RCC 7860 (cell line): ENCODE results near the gene ABCA5.
"Not testable (repeated sequence)": the region's sequence is repeated elsewhere in the genome, so short reads cannot be mapped to it uniquely, and the experiment has no call there.

ENCODE experiments used
- DNase-seq: peaks from one replicate; pipeline ENCODE4 v3.0.0-alpha.2; 2015; ENCODE audit warnings: low spot score
- FAIRE-seq: peaks from 2 replicates; lab custom pipeline; 2012; peaks lifted over from hg19 to GRCh38; lab: Jason Lieb, UNC

Gene ABCA5

GRCh38 chr17:69333561-69333960, 6.6 kb upstream of the ABCA5 start:
- no peak for DNase-seq
- no peak for FAIRE-seq

GRCh38 chr17:69331756-69332155, 4.8 kb upstream of the ABCA5 start:
- no peak for FAIRE-seq
- DNase-seq = no peak

DNA sequence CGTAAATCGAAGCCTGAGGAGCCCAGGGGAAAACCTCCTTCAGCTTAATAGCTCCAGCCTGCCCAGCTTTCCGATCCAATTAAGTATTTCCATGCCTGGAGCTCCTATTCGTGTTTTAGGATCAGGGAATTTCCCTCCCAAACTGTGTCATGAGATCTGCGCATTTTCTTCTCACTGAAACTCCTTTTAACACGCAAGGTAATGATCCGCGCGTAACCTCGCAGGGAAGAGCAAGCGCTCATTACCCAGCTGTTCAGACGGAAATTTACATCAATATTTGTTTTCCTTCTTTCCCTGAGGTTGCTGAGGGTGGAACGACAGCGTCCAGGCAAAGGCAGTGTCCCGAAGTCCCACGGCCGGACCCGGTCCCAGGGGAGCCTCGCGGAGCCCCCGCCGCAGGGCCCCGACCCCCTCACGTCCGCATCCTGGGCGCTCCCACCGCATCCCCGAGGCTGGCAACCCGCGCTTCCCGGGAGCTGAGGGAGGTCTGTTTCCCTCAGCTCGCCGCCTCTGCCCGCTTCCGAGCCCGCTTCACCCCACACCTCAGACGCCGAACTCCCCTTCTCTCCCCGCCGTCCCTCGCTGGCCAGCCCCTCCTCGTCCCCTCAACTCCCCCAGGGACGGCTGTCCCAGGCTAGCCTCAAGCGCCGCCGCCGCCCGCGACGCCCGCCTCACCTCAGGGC, 415 bp downstream of the ABCA5 start:
- DNase-seq = no peak
- no peak for FAIRE-seq

- DNase-seq = no peak
- no peak for FAIRE-seq
These were observed 1.2 kb downstream of the ABCA5 start for GRCh38 chr17:69325518-69326376.

GRCh38 chr17:69323806-69324205, 3.1 kb downstream of the ABCA5 start:
- FAIRE-seq (no peak), DNase-seq (no peak)

DNA sequence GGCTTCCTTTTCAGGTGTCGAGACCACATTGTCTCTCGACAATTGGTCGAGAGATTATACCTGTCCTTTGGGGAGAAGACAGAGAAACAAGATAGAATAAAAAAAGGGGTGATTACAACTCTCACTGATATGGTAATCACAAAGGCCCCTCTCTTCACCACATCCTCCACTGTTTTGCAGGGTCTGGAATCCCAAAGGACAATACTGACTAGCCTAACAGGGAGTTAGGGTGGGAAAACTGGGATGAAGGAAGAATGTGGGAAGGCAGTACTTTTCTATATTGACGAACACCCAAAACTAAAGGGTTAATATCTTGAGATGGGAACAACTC, 6.1 kb downstream of the ABCA5 start:
- FAIRE-seq (no peak), DNase-seq (no peak)

GRCh38 chr17:69320210-69320907, 6.6 kb downstream of the ABCA5 start:
- no peak for FAIRE-seq

DNA sequence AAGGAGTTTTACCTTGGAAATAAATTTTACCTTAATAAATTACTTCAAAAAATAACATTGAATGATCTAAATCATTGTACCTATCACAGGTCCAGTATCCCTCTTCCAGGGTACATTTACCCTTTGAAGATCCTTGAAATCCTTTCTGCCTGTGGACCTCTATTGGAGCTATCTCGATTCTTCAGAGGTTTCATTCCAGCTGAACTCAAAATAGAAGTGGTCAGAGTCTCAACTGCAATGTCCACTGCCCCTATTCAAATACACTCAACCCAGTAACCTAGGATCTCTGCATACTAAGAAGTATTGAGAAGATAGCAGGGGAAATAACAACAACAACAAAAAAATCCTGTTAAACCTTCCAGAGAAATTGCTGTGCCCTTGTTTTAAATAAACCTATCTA, 9.3 kb downstream of the ABCA5 start:
- FAIRE-seq (no peak), DNase-seq (no peak)

More at GRCh38 chr17:69320210-69320907, 6.6 kb downstream of the ABCA5 start:
- DNase-seq = no peak

DNA sequence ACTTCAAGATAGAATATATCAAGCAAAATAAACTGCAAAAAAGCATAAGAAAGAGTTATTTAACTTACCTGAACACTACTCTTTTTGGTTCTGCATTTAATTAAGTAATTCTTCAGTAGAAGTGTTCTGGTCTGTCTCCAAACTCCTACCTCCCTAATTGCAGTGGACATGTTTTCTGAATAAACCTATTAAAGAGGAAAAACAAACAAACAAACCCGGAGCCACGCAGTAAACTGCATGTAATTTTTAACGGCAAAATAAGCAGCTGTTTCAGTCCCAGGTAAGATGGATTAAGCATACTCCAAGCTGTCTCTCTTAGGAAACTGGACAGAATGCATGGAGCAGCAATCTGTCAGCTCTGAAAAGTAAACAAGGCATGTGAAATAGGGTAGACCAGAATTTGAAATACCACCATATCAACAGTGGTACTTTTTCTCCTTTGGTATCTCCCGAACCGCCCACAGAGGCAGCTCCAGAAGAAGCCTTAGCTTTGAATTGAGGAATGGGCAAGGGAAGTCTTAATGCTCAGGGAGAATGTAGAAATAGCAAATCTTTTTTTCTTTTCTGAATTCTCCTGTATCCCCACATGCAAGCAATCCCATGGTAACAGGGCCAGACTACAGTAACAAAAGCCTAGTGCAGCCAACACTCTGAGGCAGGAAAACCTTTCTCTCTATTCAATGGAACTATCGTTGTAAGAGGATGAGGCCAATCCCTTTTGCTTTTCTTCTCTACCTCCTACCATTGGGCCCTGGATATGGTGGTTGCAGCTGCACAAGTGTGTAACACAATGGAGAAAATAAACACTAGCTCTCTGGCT, 12.5 kb downstream of the ABCA5 start:
- DNase-seq (no peak), FAIRE-seq (no peak)

DNA sequence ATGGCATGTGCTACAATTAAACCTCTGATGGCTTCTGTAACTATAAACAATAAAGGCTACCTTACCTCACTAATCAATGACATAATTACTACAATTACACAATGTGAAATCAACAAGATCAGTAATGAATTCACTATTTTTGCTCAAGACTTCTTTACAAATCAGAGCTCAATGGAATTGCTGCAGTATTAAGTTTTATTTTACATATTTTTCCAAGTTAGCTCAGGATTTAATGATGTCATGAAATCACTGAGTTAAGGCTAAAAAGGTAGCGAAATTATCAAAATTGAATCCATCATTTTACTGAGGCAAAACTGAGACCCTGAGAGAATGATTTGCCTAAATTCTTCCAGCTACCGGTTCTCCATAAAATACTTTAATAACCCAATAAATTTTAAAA, 21.8 kb downstream of the ABCA5 start:
- DNase-seq (no peak), FAIRE-seq (no peak)

DNA sequence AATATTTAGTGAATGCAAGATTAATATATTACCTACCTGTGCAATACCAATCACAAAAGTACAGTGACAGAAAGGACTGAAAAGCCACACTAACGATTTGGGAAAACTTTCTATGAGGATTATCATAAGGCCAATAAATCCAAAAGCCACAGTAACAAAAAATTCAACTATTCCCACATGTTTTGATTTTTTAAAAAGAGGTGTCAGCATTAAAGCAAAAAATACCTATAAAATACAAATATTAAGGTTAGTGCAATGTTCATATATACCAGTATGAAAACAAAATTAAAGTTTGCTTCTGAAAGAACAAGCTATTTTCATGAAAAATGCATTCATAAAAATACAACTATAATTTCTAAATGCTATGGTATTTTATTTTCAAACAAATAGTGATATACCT, 24.3 kb downstream of the ABCA5 start:
- FAIRE-seq (no peak), DNase-seq (no peak)

DNA sequence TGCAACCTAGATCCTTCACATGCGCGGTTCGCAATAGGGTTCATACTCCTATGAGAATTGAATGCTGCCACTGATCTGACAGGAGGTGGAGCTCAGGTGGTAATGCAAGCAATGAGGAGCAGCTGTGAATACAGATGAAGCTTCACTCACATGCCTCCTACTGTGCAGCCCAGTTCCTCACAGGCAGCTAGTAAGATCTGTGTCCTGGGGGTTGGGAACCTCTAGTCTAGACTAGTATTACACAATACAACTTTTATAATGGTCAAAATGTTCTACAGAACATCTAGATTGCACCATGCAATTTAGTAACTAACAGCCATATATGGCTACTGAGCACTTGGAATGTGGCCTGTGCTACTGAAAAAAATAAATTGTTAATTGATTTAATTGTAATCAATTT, 26.7 kb downstream of the ABCA5 start:
- FAIRE-seq (no peak), DNase-seq (no peak)

DNA sequence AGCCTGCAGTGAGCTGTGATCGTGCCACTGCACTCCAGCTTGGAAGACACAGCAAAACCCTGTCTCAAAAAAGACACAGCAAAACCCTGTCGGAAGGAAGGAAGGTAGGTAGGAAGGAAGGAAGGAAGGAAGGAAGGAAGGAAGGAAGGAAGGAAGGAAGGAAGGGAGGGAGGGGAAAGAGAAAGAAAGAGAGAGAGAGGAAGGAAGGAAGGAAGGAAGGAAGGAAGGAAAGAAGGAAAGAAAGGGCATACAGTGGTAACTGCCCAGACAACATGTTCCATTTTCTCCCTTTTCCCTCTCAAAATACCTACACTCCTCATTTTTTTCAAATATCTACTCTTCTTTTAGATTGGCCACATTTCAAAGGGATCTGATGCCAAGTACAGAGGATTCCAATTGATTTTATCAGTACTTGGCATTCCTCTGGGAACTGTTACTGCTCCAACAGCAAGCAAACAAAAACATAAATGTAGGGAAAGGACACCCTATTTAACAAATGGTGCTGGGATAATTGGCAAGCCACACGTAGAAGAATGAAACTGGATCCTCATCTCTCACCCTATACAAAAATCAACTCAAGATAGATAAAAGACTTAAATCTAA, 28.7 kb downstream of the ABCA5 start:
- FAIRE-seq, DNase-seq: not testable (repeated sequence)

DNA sequence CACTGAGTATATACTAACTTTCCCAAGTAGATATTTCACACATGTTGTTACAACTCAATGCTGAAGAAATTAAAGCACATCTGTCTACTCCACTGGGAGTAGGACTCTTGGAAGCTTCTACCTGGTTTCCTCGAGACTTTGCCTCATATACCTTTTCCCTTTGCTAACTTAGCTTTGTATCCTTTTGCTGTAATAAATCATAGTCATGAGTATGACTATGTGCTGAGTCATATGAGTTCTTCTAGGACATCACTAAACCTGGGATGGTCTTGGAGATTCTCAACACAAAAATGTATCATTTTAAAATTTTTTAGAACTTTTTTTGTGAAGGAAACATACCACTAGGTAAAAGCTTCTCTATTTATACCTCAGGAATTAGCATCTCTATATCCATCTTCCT, 39.8 kb downstream of the ABCA5 start:
- FAIRE-seq = peak; percentile 4
- peak; percentile 19 for DNase-seq

DNA sequence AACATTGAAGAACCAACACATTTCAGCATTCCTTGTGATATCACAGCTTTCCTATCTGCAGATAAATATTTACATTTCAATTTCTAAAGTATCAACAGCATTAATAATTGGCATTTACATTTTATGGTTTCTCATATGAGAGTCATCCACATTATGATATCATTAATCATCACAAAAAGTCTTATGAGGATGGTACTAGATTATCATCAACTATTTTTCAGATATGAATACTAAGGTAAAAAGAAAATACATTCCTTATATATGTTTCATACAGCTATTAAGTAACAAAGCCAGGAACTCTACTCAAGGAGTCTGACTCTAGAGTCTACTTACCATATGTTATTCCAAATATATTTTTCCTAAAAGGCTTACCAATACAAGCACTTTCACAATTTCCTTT, 40.7 kb downstream of the ABCA5 start:
- no peak for FAIRE-seq
- DNase-seq = no peak

DNA sequence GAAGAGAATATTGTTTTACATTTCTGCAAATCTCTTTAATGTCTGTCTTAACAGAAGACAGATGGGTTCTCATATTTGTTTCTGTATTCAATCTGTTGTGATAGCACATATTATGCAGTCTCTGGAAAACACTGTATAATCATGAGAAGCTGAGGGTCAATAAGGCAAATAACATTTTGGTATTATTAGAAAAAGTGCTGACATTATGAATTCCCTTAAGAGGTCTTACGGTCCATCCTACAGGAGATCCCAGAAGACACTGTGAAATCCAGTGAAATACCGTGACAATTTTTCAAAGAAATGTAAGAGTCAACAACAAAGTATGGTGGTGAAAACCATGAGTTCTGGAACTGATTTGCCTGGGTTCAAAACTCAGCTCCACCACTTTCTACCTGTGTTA, 42.3 kb downstream of the ABCA5 start:
- no peak for DNase-seq
- no peak for FAIRE-seq

- FAIRE-seq = no peak
These were observed 44.9 kb downstream of the ABCA5 start for GRCh38 chr17:69282002-69282401.

GRCh38 chr17:69276279-69276678, 50.7 kb downstream of the ABCA5 start:
- not testable (repeated sequence) for DNase-seq, FAIRE-seq

More at GRCh38 chr17:69282002-69282401, 44.9 kb downstream of the ABCA5 start:
- no peak for DNase-seq

DNA sequence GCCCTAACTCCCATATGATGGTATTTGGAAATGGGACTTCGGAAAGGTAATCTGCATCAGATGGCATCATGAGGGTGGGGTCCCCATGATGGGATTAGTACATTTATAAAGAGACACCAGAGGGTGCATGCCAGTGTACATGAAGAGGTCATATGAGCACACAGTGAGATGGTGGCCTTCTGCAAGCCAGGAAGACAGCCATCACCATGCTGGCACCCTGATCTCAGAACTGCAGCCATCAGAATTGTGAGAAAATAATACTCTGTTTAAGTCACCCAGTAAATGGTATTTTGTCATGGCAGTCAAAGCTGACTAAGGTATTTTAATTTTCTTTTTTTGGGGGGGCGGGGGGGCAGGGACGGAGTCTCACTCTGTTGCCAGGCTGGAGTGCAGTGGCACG, 51.2 kb downstream of the ABCA5 start:
- DNase-seq (no peak), FAIRE-seq (no peak)

GRCh38 chr17:69271023-69271422, 55.9 kb downstream of the ABCA5 start:
- FAIRE-seq (no peak), DNase-seq (no peak)
